Ishikawa (cell line): Measurements from ENCODE around the gene CIB2.

Experiments used
- CEBPB ChIP-seq: IDR thresholded peaks from 2 replicates; pipeline ENCODE4 v1.6.1; 2012
- CREB1 ChIP-seq: IDR thresholded peaks from 2 replicates; pipeline ENCODE4 v1.6.1; 2012; ENCODE audit warnings: low read depth
- EGR1 ChIP-seq: IDR thresholded peaks from 2 replicates; pipeline ENCODE4 v1.6.1; 2012
- EP300 ChIP-seq: IDR thresholded peaks from 2 replicates; pipeline ENCODE4 v1.6.1; 2012; ENCODE audit warnings: borderline replicate concordance
- FOXM1 ChIP-seq: IDR thresholded peaks from 2 replicates; pipeline ENCODE4 v1.6.1; 2012; ENCODE audit warnings: low read depth, borderline replicate concordance
- MAX ChIP-seq: IDR thresholded peaks from 2 replicates; pipeline ENCODE4 v1.6.1; 2012
- NFIC ChIP-seq: IDR thresholded peaks from 2 replicates; pipeline ENCODE4 v1.6.1; 2012
- RAD21 ChIP-seq: IDR thresholded peaks from 2 replicates; pipeline ENCODE4 v1.6.1; 2012; ENCODE audit warnings: low read depth
- REST ChIP-seq: IDR thresholded peaks from 2 replicates; pipeline ENCODE4 v1.6.1; 2012; ENCODE audit warnings: low read depth, mild to moderate bottlenecking
- TAF1 ChIP-seq: IDR thresholded peaks from 2 replicates; pipeline ENCODE4 v1.6.1; 2012; ENCODE audit warnings: low read depth, mild to moderate bottlenecking
- TCF12 ChIP-seq: IDR thresholded peaks from 2 replicates; pipeline ENCODE4 v1.6.1; 2012; ENCODE audit warnings: low read depth
- TEAD4 ChIP-seq: IDR thresholded peaks from 2 replicates; pipeline ENCODE4 v1.6.1; 2012
- USF1 ChIP-seq: IDR thresholded peaks from 2 replicates; pipeline ENCODE4 v1.6.1; 2012
- YY1 ChIP-seq: IDR thresholded peaks from 2 replicates; pipeline ENCODE4 v1.6.1; 2012; ENCODE audit warnings: low read depth
- ZBTB7A ChIP-seq: IDR thresholded peaks from 2 replicates; pipeline ENCODE4 v1.6.1; 2012; ENCODE audit warnings: low read depth

CIB2 gene

GRCh38 chr15:78131295-78132061, at the start of gene CIB2:
CIB2 (minus strand) TSS chr15:78131445; CDS start chr15:78131215, 230 bp downstream.
- TF ChIP-seq TCF12 = peak; percentile 47; the same call in 1 of the 2 replicates
- TF ChIP-seq REST = no peak
- no peak for TF ChIP-seq USF1
- TF ChIP-seq EP300 = no peak
- TF ChIP-seq TAF1 = peak; percentile 42; the same call in 1 of the 2 replicates
- TF ChIP-seq NFIC = no peak
- TF ChIP-seq CEBPB = no peak
- TF ChIP-seq YY1 = no peak
- TF ChIP-seq ZBTB7A = peak; percentile 100
- peak; percentile 63; the same call in 1 of the 2 replicates for TF ChIP-seq RAD21
- no peak for TF ChIP-seq FOXM1
- TF ChIP-seq TEAD4 = no peak; the same call in 1 of the 2 replicates
- peak; percentile 48 for TF ChIP-seq MAX
- TF ChIP-seq CREB1 = no peak
- TF ChIP-seq EGR1 = no peak

- no peak for TF ChIP-seq EGR1
- no peak for TF ChIP-seq NFIC
- no peak for TF ChIP-seq REST
- TF ChIP-seq YY1 = no peak
- TF ChIP-seq TEAD4 = no peak
- no peak for TF ChIP-seq RAD21
- no peak for TF ChIP-seq EP300
- TF ChIP-seq ZBTB7A = no peak
- no peak for TF ChIP-seq TCF12
- no peak for TF ChIP-seq CEBPB
- TF ChIP-seq MAX = no peak
- no peak for TF ChIP-seq CREB1
- no peak for TF ChIP-seq FOXM1
Observed at GRCh38 chr15:78179906-78180305, 48.7 kb upstream of the CIB2 start.

GRCh38 chr15:78179286-78179840, 48.1 kb upstream of the CIB2 start:
- TF ChIP-seq CEBPB (no peak), RAD21 (no peak), NFIC (no peak), FOXM1 (no peak), USF1 (no peak), ZBTB7A (no peak), CREB1 (no peak), TAF1 (no peak), MAX (no peak), YY1 (no peak), TEAD4 (no peak), REST (no peak), EGR1 (no peak), TCF12 (no peak), EP300 (no peak)
